HT-29 (cell line): ENCODE results near the gene FAM83E. TPM values are rescaled to one million over a fixed set of nuclear protein-coding genes. Genes with fewer than 3 reads are reported as not detected.

Experiments
- DNase-seq: peaks from one replicate; pipeline ENCODE4 v3.0.0-alpha.2; 2015; ENCODE audit warnings: low spot score
- total RNA-seq: library from RNA; depleted of rRNA; stranded (reverse); fragments of >200 nt; shearing (Covaris generic); gene quantifications from 2 replicates; pipeline ENCODE4 v1.2.3, GENCODE V29; 2014

Gene FAM83E
- total RNA-seq, 1 experiment from 2014 or later: 18.5 TPM

DNA sequence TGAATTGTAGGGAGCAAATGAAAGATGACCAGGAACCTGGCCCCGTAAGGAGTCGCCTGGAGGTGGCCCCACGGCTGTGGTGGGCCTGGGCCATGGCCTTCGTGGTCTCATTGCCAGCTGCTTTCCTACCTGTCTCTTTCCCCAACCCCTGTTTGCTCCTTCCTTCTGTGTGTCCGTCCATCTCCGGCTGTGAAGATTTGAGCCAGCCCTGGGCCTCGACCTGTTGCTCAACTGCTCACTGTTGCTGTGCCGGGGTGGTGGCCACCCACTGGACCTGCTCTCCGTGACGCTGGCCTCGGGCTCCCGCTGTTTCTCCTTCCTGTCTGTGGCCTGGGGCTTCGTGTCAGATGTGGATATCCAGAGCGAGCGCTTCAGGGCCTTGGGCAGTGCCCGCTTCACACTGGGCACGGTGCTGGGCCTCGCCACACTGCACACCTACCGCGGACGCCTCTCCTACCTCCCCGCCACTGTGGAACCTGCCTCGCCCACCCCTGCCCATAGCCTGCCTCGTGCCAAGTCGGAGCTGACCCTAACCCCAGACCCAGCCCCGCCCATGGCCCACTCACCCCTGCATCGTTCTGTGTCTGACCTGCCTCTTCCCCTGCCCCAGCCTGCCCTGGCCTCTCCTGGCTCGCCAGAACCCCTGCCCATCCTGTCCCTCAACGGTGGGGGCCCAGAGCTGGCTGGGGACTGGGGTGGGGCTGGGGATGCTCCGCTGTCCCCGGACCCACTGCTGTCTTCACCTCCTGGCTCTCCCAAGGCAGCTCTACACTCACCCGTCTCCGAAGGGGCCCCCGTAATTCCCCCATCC, 13.8 kb upstream of the FAM83E start:
- DNase-seq: no peak

DNA sequence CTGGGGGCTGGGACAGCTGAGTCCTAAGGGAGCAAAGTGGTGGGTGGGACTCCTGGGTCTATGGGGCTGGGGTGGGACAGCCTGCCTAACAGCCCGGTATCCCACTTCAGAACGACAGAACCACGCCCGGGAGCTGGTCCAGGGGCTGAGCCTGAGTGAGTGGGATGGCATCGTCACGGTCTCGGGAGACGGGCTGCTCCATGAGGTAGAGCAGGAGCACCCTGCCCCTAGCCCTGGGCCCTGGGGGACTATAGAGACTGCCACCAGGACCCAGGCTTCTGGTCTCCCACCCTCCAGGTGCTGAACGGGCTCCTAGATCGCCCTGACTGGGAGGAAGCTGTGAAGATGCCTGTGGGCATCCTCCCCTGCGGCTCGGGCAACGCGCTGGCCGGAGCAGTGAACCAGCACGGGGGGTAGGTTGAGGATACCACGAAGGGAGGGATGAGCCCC, 13.0 kb upstream of the FAM83E start:
- DNase-seq: no peak

DNA sequence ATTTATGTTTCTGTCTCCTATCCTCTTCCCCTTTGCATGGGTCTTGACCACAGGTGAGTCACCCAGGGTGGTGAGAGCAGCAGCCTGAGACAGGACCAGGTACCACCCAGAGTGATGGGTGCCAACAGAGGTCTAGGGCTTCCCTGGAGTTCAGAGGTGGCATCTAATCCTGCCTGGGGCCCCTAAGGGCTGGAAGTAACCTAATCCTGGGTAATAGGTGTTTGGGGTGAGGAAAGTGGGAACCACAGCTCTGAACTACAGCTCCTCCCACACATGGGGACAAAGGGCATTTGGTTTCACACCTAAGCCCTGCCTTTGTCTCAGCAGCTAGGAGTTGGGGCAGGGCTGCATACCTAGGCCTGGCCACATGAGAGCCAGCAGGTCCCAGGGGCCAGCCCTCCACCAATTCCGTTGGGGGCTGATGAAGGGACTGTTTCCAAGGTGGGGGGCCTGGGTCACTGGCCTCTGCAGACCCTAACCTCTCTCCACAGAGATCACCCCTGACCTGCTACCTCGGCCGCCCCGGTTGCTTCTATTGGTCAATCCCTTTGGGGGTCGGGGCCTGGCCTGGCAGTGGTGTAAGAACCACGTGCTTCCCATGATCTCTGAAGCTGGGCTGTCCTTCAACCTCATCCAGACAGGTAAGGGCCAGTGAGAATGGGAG, 12.5 kb upstream of the FAM83E start:
- peak; percentile 95 for DNase-seq

DNA sequence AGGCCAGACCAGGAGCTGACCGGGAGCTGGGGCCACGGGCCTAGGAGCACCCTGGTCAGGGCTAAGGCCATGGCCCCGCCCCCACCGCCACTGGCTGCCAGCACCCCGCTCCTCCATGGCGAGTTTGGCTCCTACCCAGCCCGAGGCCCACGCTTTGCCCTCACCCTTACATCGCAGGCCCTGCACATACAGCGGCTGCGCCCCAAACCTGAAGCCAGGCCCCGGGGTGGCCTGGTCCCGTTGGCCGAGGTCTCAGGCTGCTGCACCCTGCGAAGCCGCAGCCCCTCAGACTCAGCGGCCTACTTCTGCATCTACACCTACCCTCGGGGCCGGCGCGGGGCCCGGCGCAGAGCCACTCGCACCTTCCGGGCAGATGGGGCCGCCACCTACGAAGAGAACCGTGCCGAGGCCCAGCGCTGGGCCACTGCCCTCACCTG, 11.0 kb upstream of the FAM83E start:
- no peak for DNase-seq

DNA sequence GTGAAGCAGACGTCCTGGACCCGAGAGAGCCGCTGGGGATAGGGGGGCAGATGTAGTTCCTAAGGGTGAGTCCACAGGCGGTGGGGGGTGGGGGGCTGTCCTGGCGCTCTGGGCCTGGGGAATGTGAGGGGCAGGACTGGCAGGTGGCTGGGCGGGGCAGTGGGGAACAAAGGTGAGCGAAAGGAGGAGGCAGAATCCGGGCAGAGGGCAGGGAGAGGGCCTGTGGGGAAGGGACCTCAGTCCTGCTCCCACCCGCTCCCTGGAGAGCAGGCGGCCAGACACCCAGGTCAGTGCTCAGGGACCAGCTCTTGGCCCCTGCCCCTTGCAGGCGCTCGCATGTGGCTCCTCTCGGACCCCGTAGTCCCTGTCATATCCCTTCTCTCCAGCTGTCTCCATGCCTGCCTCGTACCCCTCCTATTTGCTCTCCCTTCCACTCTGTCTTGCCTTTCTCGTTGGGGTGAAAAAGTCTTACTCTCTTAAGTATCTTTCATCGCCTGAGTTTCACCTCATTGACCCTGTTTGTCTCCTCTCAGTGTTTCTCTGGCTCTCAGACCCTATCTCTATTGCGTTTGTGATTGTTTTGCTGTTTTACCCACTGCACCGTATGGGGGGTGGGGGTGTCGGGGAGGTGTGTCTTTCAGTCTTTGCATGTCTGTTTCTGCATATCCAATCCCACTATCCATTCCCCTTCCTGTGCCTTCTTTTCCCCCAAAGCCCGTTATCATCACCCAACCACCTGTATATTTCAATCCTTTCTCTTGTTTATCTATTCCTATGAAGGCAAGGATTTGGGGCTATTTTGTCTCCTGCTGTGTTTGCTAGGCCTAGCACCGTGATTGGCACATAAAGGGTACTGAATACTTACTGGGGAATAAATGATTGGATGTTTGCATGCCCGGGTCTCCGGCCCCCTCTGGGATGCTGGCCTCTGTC, 10.2 kb upstream of the FAM83E start:
- DNase-seq: peak; percentile 80

DNA sequence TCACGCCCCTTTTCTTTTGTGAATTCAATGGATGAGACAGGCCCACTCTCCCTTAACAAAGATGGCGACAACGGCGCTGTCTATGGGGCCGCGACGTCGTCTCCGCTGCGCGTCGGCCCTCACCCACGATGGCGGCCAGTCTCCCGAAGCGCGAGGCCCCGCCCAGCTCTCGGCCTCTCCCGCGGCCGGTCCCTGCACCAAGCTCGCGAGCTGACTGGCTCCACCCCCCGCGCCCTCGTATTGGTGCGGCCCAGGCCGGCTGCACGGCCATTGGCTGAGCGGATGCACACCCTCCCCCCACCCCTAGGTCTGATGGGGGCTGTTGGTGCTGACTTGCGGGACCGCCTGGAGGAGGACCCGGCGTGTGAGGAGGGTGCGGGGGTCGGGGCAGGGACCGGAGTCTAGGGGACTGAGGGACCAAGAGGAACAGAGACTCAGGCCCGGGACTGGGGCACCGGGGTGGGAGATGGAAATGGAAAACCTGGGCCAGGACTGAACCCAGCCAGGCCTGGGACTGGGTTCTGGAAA, 9.3 kb upstream of the FAM83E start:
- DNase-seq: peak; percentile 99

DNA sequence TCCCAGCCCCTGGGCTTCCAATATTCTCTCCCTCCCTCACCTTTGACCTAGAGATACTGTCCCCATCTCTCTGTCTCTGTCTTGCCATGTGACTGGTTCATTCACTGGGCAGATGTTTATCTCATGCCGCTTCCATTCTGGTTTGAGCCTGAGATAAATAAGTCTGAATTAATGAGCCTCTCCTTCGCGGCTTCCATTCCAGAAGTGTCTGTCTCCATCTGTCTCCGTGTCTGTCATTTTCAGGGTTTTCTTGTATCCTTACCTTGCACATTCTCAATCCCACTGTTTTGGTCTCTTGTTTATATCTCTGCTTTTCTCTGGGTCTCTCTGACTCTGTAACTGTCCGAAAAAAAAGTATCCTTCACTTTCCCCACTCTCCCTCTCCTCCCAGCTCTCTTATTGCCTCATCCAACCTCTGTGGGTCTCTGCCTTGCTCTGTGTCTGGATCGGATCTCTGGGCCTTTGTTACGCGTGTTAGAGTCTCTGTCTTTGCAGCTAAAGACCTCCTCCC, 8.7 kb upstream of the FAM83E start:
- peak; percentile 33 for DNase-seq

DNA sequence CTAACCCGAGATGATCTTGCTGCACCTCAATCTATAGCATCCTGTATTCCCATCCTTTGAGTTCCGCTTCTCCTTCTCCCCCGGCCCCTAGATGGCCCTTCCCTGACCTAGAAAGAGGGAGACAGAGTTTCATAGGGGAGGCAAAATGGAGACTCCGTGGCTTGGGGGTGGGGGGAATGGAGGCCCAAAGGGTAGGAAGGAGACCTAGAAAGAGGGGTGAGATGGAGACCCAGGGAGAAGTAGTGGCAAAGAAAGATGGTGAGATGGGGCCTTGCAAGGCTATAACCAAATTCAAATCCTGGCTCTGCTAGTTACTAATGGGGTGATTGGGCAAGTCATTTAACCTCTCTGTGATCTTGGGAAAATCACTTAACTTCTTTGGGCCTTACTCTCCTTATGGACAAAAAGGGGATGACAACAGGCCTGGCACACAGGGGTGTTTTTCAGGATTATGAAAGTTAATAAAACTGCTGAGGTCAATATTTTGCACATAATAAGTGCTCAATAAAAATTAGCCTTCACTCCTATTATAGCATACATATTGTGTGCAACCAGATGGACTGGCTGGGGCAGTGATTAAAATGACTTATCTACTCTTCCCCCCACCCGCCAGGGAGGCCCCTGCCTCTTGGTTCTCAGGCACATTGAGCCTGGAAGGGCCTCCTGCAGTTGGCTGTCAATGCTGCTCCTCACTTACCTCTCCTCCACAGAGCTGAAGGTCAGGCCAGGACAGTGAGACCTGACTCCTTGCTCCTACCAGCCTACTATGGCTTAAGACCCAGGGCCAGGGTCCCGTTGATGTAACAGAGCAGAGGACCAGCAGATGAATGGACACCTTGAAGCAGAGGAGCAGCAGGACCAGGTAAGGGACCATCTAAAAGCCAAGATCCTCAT, 5.1 kb upstream of the FAM83E start:
- no peak for DNase-seq

DNA sequence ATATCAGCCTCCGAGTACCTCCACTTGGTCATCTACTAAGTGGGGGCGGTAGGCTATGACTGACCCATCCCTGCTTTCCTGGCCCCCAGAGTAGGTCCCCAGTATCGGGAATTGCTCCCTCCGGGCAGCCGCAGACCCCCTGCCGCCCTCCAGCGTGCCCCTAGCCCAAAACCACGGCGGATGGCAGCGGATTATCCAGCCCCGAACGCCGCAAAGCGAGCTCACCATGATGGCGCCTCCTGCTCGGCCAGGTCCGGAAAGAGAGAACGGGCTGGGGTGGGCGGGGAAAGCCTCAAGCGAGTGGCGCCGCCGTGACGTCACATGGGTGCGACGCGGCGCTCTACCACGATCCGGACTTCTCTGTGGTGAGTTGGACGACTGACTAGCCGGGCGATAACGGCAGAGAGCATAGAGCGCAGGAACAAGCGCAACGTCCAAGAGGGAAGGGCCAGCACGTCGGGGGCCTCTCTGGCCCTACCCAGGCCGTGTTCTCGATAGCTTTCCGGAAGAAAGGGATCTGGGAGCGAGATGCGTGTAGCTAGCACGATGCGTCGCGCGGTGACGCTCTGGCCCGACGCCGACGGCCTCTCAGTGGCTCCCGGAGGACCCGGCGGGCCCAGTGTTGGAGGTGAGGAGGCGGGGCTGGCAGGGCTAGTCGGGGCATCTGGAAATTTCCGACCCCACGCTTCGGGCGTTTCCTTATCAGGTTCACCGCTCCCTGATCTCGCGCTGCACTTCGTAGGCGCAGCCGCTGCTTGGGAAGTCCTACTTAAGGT, 4.2 kb upstream of the FAM83E start, which contains the start of the genes RPL18 and SPHK2:
RPL18 (minus strand) TSS at position 263 of the 776 bp plus-strand sequence; CDS start at position 228, 35 bp downstream.
SPHK2 (plus strand) TSS at position 591 of the 776 bp plus-strand sequence. CDS start 1,009 bp downstream, outside the sequence.
- DNase-seq: peak; percentile 100

DNA sequence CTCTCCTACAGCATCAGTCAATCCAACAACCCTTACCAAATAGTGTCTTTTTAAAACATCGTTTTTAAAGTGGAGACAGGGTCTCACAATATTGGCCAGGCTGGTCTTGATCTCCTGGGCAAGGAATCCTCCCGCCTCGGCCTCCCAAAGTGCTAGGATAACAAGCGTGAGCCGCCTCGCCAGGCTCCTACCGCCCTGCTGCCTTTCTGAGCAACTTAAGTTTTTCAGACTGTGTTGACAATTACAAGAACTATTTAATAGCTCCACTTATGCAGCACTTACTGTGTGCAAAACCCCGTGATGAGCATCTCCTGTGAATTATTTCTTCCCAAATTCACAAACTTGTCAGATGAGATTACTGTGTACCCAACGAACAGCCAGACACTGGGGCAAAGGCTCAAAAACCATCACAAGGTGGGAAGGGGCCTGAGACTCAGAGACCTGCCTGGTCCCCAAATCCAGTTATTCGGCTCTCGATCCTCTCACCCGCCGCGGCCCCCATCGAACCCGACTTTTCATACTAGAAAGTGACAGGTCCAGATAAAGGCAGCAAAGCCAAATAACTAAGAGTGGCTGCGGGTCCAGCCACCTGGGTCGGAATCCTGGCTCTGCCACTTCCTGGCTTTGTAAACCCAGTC, 3.5 kb upstream of the FAM83E start:
- peak; percentile 49 for DNase-seq

DNA sequence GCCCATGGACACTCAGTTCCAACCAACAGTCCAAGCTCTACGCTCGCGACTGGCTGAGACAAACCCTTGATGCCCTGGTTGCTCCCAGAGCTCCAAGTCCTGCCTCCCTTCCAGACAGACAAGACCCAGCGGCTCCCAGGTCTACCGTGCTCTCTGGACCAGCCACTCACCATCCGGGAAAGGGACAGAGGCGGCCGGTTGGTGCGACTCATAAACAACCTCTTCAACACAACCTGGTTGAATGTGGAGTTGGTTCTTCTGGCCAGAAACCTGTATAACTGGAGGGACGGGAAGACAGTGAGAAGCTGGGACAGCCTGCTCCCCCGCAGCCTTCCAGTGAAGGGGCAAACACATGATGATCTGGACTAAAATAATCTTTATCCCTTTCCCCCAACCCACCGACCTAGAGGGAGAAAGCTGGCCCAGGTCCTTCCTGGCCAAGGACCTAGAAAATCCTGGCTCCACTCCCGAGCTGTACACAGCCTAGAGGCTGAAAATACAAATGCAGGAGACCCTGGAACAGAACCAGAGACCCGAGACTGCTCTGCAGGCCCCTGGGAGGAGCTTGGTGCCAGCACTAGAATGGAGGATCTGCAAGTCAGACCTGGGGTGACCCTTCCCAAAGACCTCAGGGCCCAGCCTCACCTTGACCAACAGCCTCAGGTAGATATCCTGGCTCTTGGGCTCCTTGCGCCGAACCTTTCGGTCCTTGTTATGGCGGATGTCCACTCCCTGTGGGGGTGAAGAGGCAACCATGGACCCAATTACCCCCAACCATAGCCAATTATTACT, 2.5 kb upstream of the FAM83E start:
- peak; percentile 64 for DNase-seq

DNA sequence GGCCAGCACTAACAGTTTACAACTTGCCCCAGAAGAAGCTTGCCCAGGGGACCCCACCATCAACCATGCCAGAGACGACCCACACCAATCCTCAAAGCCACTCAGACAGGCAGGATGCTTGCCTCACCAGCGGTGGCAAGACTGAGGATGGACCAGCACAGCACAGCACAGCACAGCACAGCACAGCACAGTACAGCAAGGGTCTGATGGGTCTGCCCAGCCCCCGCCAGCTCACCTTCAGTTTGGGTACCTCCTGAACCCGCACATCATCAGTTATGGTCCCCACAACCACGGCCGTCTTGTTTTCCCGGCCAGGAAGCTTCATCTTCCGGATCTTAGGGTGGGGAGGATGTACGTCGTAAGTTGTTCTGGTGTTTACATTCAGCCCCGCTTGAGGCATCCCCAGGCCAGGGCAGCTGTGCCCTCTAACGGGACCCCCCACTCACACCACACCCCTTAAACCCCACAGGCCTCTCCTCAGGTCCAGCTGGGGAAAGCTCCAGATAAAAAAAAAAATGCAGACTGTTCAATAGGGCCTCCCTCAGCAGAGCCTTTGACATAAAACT, 1.7 kb upstream of the FAM83E start:
- no peak for DNase-seq

DNA sequence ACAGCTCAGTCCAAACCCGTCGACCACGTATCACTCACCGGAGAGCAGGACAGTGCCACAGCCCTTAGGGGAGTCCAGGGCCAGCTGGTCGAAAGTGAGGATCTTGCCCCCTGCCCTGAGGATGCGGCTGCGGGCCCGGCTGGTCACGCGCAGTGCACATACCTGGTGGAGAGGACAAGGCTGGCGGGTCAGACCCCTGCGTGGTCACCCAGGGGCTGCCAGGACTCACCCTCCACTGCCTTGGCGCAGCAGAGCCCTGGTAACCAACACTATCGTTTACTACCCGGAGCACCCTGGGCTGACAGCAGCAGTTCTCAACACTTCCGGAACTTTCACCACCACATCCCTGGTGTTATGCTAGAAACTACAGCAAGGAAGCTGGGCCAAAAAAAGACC, 1.2 kb upstream of the FAM83E start:
- no peak for DNase-seq

DNA sequence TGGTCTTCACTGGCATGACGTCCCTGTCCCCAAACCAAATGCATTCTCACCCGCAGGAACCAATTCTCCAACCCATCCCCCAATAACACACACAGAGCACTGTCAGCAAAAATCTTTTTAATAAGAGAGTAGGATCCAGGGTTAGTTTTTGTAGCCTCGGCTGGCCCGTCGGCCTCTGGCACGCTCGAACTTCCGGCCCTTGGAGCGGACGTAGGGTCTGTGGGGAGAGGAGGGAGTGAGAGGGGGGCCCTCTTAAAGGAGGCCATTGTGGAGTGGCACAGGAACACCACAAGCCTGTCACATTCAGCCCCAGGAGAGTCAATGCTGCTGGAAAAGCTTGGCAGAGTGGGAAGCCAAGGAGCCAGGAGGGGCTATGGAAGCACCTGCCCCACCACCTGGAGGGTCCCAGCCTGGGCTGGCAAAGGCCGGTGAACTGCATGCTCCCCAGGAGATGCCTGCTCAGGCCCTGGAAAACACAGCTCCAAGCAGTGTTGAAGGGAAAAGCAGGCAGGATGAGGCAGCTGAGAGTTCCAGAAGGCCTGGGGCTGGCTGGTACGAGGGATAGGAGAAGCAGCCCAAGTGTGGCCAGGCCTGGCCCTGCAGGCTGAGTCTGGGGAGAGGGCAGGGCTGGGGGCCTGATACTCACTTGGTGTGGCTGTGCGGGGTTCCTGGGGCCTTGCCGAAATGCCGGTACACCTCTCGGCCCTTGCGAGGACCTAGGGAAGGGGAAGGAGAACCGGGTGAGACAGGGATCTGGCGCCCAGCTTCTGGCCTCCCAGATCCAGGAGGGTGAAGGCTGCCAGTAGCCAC, 560 bp upstream of the FAM83E start:
- DNase-seq: no peak

DNA sequence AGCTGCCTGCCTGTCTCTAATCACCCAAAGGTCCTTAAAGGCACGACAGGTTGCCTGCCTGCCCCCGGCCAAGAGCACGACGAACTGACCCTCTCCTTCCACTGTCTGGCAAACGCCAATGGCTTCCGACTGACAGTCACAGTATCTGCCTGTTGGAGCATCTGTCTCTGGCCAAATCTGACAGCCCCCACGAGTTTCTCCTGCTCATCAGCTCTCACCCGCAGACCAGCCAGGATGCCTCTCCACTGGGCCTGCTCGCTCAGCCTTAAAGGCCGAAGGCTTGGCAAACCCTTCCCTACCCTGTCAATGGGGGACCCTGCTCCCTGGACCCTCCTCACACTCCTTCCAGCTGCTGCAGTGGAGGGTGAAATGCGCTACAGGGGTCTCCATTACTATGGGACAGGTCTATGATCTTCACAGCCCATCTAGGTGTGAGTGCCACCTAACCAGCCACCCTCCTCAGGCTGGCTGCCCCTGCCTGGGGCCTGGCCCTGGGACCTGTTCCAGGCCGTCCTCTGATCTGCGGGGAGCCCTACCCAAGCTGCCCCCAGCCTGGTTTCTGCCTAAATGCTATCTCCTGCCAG, 932 bp downstream of the FAM83E start:
- DNase-seq: peak; percentile 41
